NK-92 treated with Interleukin-12 subunit alpha and Interleukin-12 subunit beta, amount 100 ng/mL, for 24 hours (cell line): ENCODE data around the gene TXN.
"Not testable (repeated sequence)": the region's sequence is repeated elsewhere in the genome, so short reads cannot be mapped to it uniquely, and the experiment has no call there.

Experiments
- DNase-seq: peaks from one replicate; lab custom pipeline; 2025; lab: John Stamatoyannopoulos, UW

The TXN gene

GRCh38 chr9:110257097-110257841, 962 bp upstream of the TXN start:
- DNase-seq: no peak

GRCh38 chr9:110255463-110256379, 586 bp downstream of the TXN start:
- DNase-seq: peak; percentile 53

- no peak for DNase-seq
These were observed 1.3 kb downstream of the TXN start for GRCh38 chr9:110255034-110255462.

- no peak for DNase-seq
These were observed 1.8 kb downstream of the TXN start for GRCh38 chr9:110254500-110254899.

- no peak for DNase-seq
These were observed 3.7 kb downstream of the TXN start for GRCh38 chr9:110252509-110253139.

GRCh38 chr9:110251770-110252169, 4.5 kb downstream of the TXN start:
- DNase-seq: not testable (repeated sequence)

- DNase-seq: no peak
These were observed 5.1 kb downstream of the TXN start for GRCh38 chr9:110251212-110251611.

GRCh38 chr9:110249603-110250002, 6.7 kb downstream of the TXN start:
- no peak for DNase-seq

- no peak for DNase-seq
These were observed 7.9 kb downstream of the TXN start for GRCh38 chr9:110248361-110248760.

GRCh38 chr9:110246214-110246613, 10.1 kb downstream of the TXN start:
- DNase-seq: no peak

GRCh38 chr9:110244616-110245015, 11.7 kb downstream of the TXN start:
- DNase-seq: no peak

GRCh38 chr9:110241858-110242321, 14.4 kb downstream of the TXN start:
- no peak for DNase-seq

- DNase-seq: no peak
These were observed 14.9 kb downstream of the TXN start for GRCh38 chr9:110241260-110241857.

- no peak for DNase-seq
These were observed 16.1 kb downstream of the TXN start for GRCh38 chr9:110240198-110240597.

- no peak for DNase-seq
These were observed 28.0 kb downstream of the TXN start for GRCh38 chr9:110228321-110228720.

- DNase-seq: no peak
These were observed 31.7 kb downstream of the TXN start for GRCh38 chr9:110224583-110224982.

GRCh38 chr9:110220809-110221208, 35.5 kb downstream of the TXN start:
- no peak for DNase-seq

- no peak for DNase-seq
These were observed 38.6 kb downstream of the TXN start for GRCh38 chr9:110217656-110218099.

GRCh38 chr9:110214586-110215355, 41.5 kb downstream of the TXN start:
- no peak for DNase-seq

GRCh38 chr9:110214090-110214489, 42.2 kb downstream of the TXN start:
- DNase-seq: no peak

GRCh38 chr9:110213413-110214044, 42.8 kb downstream of the TXN start:
- DNase-seq: no peak
